MM.1S (cell line): ENCODE data around the gene DNAJC5.
"Not testable (repeated sequence)": the region's sequence is repeated elsewhere in the genome, so short reads cannot be mapped to it uniquely, and the experiment has no call there.

Experiments used
- EZH2 ChIP-seq: fragments of 300-600 bp; sonication (generic); optimal IDR thresholded peaks from 2 replicates; pipeline ENCODE3; 2017; ENCODE audit warnings: low read depth, mild to moderate bottlenecking, antibody characterized with exemption, low read length, mixed read lengths
- EZH2phosphoT487 ChIP-seq: fragments of 300-600 bp; sonication (generic); IDR thresholded peaks from 2 replicates; pipeline ENCODE4 v1.6.1; 2018; ENCODE audit warnings: antibody characterized with exemption, low read length
- TF ChIP-seq, protein P1 (sequence below): fragments of 300-600 bp; sonication (generic); IDR thresholded peaks from 2 replicates; pipeline ENCODE4 v1.5.1; 2016; ENCODE audit warnings: antibody characterized with exemption, low read length, mixed read lengths

GRCh38 chr20:63971960-63972311 is 77.0 kb downstream of the DNAJC5 start:
- TF ChIP-seq, protein P1, sequence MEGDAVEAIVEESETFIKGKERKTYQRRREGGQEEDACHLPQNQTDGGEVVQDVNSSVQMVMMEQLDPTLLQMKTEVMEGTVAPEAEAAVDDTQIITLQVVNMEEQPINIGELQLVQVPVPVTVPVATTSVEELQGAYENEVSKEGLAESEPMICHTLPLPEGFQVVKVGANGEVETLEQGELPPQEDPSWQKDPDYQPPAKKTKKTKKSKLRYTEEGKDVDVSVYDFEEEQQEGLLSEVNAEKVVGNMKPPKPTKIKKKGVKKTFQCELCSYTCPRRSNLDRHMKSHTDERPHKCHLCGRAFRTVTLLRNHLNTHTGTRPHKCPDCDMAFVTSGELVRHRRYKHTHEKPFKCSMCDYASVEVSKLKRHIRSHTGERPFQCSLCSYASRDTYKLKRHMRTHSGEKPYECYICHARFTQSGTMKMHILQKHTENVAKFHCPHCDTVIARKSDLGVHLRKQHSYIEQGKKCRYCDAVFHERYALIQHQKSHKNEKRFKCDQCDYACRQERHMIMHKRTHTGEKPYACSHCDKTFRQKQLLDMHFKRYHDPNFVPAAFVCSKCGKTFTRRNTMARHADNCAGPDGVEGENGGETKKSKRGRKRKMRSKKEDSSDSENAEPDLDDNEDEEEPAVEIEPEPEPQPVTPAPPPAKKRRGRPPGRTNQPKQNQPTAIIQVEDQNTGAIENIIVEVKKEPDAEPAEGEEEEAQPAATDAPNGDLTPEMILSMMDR: not testable (repeated sequence)
- not testable (repeated sequence) for TF ChIP-seq EZH2, EZH2phosphoT487
